BE2C (cell line): ENCODE data around the gene SELP.

ENCODE experiments used
- DNase-seq: peaks from one replicate; pipeline ENCODE4 v3.0.0-alpha.2; 2020
- H3K27me3 ChIP-seq: fragments of 250-450 bp; sonication (Bioruptor Pico); 2 replicates; pipeline ENCODE4 v1.5.1; 2020; ENCODE audit warnings: mild to moderate bottlenecking
- H3K36me3 ChIP-seq: fragments of 250-450 bp; sonication (Bioruptor Pico); 2 replicates; pipeline ENCODE4 v1.5.1; 2020; ENCODE audit warnings: mild to moderate bottlenecking
- H3K4me1 ChIP-seq: fragments of 250-450 bp; sonication (Bioruptor Pico); 2 replicates; pipeline ENCODE4 v1.5.1; 2020
- H3K4me3 ChIP-seq: 2 replicates; pipeline ENCODE4 v1.5.1; 2011; ENCODE audit warnings: low read depth, low read length
- H3K9me3 ChIP-seq: fragments of 250-450 bp; sonication (Bioruptor Pico); 2 replicates; pipeline ENCODE4 v1.5.1; 2020
- CTCF ChIP-seq: IDR thresholded peaks from 2 replicates; pipeline ENCODE4 v1.5.1; 2012; ENCODE audit warnings: mild to moderate bottlenecking, low read depth, low read length

SELP gene

GRCh38 chr1:169585181-169585580, 44.7 kb downstream of the SELP start:
- Histone ChIP-seq H3K36me3 (no peaks in the 10 kb centered on the region), H3K27me3 (peaks cover 39% of the 10 kb centered on the region), H3K4me3 (no peak overlapping the region), H3K4me1 (no peaks in the 10 kb centered on the region), H3K9me3 (no peaks in the 10 kb centered on the region)
- DNase-seq: no peak
- no peak for TF ChIP-seq CTCF

GRCh38 chr1:169584483-169585144, 45.3 kb downstream of the SELP start:
- Histone ChIP-seq H3K9me3 (no peaks in the 10 kb centered on the region), H3K36me3 (no peaks in the 10 kb centered on the region), H3K4me1 (no peaks in the 10 kb centered on the region), H3K4me3 (no peak overlapping the region), H3K27me3 (peaks cover 39% of the 10 kb centered on the region)
- no peak for DNase-seq
- TF ChIP-seq CTCF: no peak

GRCh38 chr1:169577981-169578738, 51.8 kb downstream of the SELP start:
- Histone ChIP-seq H3K36me3 (no peaks in the 10 kb centered on the region), H3K27me3 (peaks cover 14% of the 10 kb centered on the region), H3K9me3 (no peaks in the 10 kb centered on the region), H3K4me3 (no peak overlapping the region), H3K4me1 (no peaks in the 10 kb centered on the region)
- TF ChIP-seq CTCF: no peak
- no peak for DNase-seq

GRCh38 chr1:169576935-169577331, 53.0 kb downstream of the SELP start:
- peaks cover 11% of the 10 kb centered on the region for H3K27me3 ChIP-seq
- no peaks in the 10 kb centered on the region for H3K4me1 ChIP-seq
- no peak for DNase-seq
- no peaks in the 10 kb centered on the region for H3K9me3 ChIP-seq
- TF ChIP-seq CTCF: no peak
- H3K4me3 ChIP-seq: no peak overlapping the region
- H3K36me3 ChIP-seq: no peaks in the 10 kb centered on the region

- peaks cover 11% of the 10 kb centered on the region for H3K27me3 ChIP-seq
- TF ChIP-seq CTCF: no peak
Observed at GRCh38 chr1:169576241-169576934, 53.5 kb downstream of the SELP start.

More at GRCh38 chr1:169576241-169576934, 53.5 kb downstream of the SELP start:
- Histone ChIP-seq H3K9me3 (no peaks in the 10 kb centered on the region), H3K4me1 (no peaks in the 10 kb centered on the region), H3K4me3 (no peak overlapping the region), H3K36me3 (no peaks in the 10 kb centered on the region)
- DNase-seq: no peak
